Central memory CD4-positive, alpha-beta T cell (primary cell): ENCODE results near the gene TYW1.
"Not testable (repeated sequence)": the region's sequence is repeated elsewhere in the genome, so short reads cannot be mapped to it uniquely, and the experiment has no call there.

Source experiments
- DNase-seq: peaks from one replicate; pipeline ENCODE4 v3.0.0; 2022

Gene TYW1

GRCh38 chr7:67135617-67136486 lies 139.2 kb downstream of the TYW1 start:
- DNase-seq = not testable (repeated sequence)

GRCh38 chr7:67137489-67137888 lies 140.9 kb downstream of the TYW1 start:
- DNase-seq = not testable (repeated sequence)

- not testable (repeated sequence) for DNase-seq
Observed at GRCh38 chr7:67139876-67140275, 143.2 kb downstream of the TYW1 start.

- not testable (repeated sequence) for DNase-seq
Observed at GRCh38 chr7:67141001-67141400, 144.4 kb downstream of the TYW1 start.

- not testable (repeated sequence) for DNase-seq
Observed at GRCh38 chr7:67143091-67143786, 146.6 kb downstream of the TYW1 start.

DNA sequence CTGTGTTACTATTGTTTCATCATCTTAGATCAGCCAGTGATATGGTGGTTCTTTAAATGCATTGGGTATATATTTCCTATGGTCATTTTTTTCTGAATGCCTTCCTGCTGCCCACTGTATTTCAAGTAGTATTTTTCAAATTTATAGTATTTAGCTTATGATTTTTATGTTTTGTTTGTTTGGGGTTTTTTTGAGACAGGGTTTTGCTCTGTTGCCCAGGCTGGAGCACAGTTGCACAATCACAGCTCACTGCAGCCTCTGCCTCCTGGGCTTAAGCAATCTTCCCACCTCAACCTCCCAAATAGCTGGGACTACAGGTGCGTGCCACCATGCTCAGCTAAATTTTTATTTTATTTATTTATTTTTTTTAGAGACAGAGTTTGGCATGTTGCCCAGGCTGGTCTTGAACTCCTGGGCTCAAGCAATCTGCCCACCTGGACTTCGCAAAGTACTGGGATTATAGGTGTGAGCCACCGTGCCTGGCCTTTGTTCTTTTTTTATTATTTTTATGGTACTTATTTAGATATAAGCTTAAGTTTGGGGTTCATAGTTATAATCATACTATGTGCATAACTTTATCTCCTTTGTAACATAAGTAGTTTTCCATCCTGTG lies 149.1 kb downstream of the TYW1 start:
- DNase-seq = not testable (repeated sequence)

DNA sequence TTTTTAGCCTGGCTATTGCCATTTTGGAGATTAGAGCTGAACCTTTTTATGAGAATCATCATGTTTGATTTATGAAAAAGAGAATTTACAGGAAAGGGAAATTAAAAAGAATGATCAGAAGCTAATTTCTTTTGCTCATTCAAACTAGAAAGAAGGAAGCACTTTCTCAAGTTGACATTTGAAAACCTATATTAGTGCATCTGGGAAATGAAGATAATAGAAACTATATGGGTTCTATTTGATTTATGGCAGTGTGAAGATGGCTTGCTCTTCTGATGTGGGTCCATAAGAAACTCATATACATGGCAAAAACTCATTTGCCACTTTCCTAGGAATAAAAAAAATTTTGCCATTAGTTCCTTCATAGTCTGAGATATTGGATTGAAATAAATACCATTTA lies 152.5 kb downstream of the TYW1 start:
- not testable (repeated sequence) for DNase-seq

DNA sequence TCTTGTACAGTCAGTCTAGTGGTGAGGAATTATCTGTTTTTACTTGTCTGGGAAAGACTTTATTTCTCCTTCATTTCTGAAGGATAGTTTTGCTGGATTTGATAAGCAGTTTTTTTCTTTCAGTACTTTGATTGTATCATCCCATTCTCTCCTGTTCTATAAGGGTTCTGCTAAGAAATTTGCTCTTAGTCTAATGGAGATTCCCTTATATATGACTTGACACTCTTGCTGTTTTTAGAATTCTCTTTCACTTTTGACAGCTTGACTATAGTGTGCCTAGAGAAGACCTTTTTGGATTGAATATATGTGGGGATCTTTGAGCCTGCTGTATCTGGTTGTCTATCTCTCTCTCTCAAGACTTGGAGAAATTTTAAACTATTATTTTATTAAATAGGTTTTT lies 157.7 kb downstream of the TYW1 start:
- DNase-seq = not testable (repeated sequence)

GRCh38 chr7:67156064-67156463 lies 159.4 kb downstream of the TYW1 start:
- DNase-seq = not testable (repeated sequence)

- peak; percentile 38 for DNase-seq
Observed at GRCh38 chr7:67163285-67163684, 166.7 kb downstream of the TYW1 start.

GRCh38 chr7:67171151-67171550 lies 174.5 kb downstream of the TYW1 start:
- DNase-seq = not testable (repeated sequence)

GRCh38 chr7:67176730-67177129 lies 180.1 kb downstream of the TYW1 start:
- DNase-seq = not testable (repeated sequence)

- not testable (repeated sequence) for DNase-seq
Observed at GRCh38 chr7:67178915-67179688, 182.5 kb downstream of the TYW1 start.

GRCh38 chr7:67182956-67183750 lies 186.5 kb downstream of the TYW1 start:
- not testable (repeated sequence) for DNase-seq

- DNase-seq = not testable (repeated sequence)
Observed at GRCh38 chr7:67184912-67185659, 188.5 kb downstream of the TYW1 start.

DNA sequence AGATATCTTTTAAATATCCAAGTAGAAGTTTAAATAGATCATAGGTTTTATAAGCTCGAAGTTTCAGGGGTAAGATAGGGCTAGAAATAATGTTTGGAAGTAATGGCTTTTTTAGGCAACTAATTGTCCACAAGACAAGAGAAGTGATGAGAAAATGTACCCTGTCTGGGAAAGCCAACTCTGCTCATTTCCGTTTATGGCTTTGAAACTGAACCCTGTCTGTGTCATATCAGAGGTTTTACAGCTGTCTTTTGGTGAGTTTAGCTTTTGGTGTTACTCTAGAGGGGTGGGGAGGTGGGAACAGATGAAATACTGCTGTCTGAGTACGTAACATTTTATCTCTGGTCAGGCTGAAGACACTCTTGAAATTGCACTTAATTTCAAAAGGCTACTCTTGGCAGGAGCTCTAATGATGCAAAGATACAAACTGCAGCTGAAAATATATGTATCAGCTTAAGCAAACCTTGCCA lies 189.1 kb downstream of the TYW1 start:
- DNase-seq = not testable (repeated sequence)

- not testable (repeated sequence) for DNase-seq
Observed at GRCh38 chr7:67189160-67189559, 192.5 kb downstream of the TYW1 start.

DNA sequence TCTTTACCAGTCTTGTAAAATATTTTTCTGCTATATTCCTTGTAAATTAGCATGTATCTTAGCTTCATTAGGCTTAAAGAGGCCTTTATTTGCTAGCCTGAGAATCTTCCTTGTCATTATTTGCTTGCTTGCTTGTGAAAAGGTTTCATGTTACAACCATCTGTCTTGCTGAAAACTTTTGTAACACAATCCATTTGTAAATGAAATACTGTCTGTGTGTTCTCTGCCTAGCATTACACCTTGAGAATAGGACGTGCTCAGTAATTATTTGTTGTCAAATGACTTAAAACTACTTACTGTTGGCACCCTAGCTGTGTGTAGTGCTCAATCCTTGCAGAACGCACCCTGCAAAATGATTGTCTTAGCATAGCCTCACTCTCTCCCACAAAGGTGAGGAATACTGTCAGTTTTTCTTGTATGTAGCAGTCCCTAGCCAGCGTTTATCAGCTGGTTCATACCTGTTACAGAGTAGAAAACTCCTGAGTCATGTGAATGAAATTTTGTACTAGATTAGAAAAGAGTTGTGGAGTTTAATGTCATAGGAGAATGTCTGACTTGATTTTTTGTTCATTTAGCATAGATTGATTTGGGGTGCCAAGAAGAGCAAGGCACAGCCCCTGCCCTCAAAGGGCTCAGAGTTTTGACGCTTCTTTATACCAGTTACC lies 193.3 kb downstream of the TYW1 start:
- DNase-seq = not testable (repeated sequence)

DNA sequence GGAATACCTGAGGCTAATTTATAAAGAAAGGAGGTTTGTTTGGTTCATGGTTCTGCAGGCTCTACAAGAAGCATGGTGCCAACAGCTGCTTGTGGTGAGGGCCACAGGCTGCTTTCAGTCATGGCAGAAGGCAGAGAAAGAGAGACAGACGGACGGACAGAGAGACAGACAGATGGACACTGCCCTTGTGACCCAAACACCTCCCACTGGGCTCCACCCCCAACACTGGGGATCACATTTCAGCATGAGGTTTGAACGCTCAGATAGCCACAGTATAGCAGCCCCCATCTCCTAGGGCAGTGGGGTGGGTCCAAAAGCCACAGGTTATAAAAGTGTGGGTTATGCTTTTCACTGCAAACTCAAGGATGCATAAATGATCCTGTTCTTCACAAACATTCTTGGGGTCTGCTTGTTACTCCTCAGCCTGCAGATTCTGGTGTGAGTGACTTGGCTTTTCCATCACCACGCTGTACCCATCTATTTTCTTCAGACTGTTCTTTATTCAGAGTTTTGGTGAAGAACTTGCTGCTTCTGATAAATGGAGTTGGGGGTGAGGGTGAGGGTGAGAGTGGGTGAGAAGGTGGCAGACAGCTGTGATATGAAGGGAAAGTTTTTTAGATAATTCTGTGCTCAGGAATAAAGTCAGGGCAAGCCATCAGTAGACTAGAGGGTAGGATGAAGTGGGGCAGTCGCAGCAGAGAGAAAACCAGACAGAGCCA lies 194.5 kb downstream of the TYW1 start:
- DNase-seq = not testable (repeated sequence)
